Measurements from ENCODE around the gene TMEM151B. TPM values are rescaled to one million over a fixed set of nuclear protein-coding genes. Genes with fewer than 3 reads are reported as not detected.
"Not testable (repeated sequence)": the region's sequence is repeated elsewhere in the genome, so short reads cannot be mapped to it uniquely, and the experiment has no call there.

Gene TMEM151B
- total RNA-seq, result not detected
- long read RNA-seq, result 0 reads

GRCh38 chr6:44269921-44270525 is at the start of gene TMEM151B:
TSS of gene TMEM151B (plus strand) at chr6:44270450. CDS start at chr6:44270743, 293 bp downstream.
- DNase-seq (ENCODE audit: low spot score), result no peak

- DNase-seq (ENCODE audit: low spot score), result no peak
Observed at GRCh38 chr6:44220913-44221290, 49.3 kb upstream of the TMEM151B start.

- DNase-seq (ENCODE audit: low spot score), result peak; percentile 96
Observed at GRCh38 chr6:44221291-44221960, 48.8 kb upstream of the TMEM151B start.

GRCh38 chr6:44221961-44222335 is 48.3 kb upstream of the TMEM151B start:
- DNase-seq (ENCODE audit: low spot score), result no peak

- no peak for DNase-seq (ENCODE audit: low spot score)
Observed at GRCh38 chr6:44222486-44223318, 47.5 kb upstream of the TMEM151B start.

GRCh38 chr6:44223319-44224028 is 46.8 kb upstream of the TMEM151B start, which contains the start of gene SLC29A1:
TSS of gene SLC29A1 (plus strand) at chr6:44223595. CDS start at chr6:44227314, 3,719 bp downstream.
- peak; percentile 93 for DNase-seq (ENCODE audit: low spot score)

- no peak for DNase-seq (ENCODE audit: low spot score)
Observed at GRCh38 chr6:44224029-44224964, 46.0 kb upstream of the TMEM151B start.

- no peak for DNase-seq (ENCODE audit: low spot score)
Observed at GRCh38 chr6:44224965-44225305, 45.3 kb upstream of the TMEM151B start.

GRCh38 chr6:44225579-44226325 is 44.5 kb upstream of the TMEM151B start:
- DNase-seq (ENCODE audit: low spot score), result no peak

GRCh38 chr6:44226368-44227147 is 43.7 kb upstream of the TMEM151B start:
- DNase-seq (ENCODE audit: low spot score), result no peak

- no peak for DNase-seq (ENCODE audit: low spot score)
Observed at GRCh38 chr6:44227148-44227793, 43.0 kb upstream of the TMEM151B start.

- DNase-seq (ENCODE audit: low spot score), result no peak
Observed at GRCh38 chr6:44228031-44228430, 42.2 kb upstream of the TMEM151B start.

- no peak for DNase-seq (ENCODE audit: low spot score)
Observed at GRCh38 chr6:44228433-44228832, 41.8 kb upstream of the TMEM151B start.

- DNase-seq (ENCODE audit: low spot score), result no peak
Observed at GRCh38 chr6:44228836-44229235, 41.4 kb upstream of the TMEM151B start.

- DNase-seq (ENCODE audit: low spot score), result no peak
Observed at GRCh38 chr6:44229376-44230033, 40.7 kb upstream of the TMEM151B start.

GRCh38 chr6:44230034-44230675 is 40.1 kb upstream of the TMEM151B start:
- DNase-seq (ENCODE audit: low spot score), result no peak

GRCh38 chr6:44231426-44231825 is 38.8 kb upstream of the TMEM151B start:
- DNase-seq (ENCODE audit: low spot score), result not testable (repeated sequence)

Measured in mesenteric fat pad (tissue), 1 donor.